22Rv1 (cell line): ENCODE data around the gene RIC8A.

Experiments
- CTCF ChIP-seq: fragments of 450-650 bp; IDR thresholded peaks from 2 replicates; pipeline ENCODE4 v1.5.1; 2017; ENCODE audit warnings: mild to moderate bottlenecking
- ZFX ChIP-seq: fragments of 450-650 bp; IDR thresholded peaks from 2 replicates; pipeline ENCODE4 v1.6.1; 2017; ENCODE audit warnings: antibody characterized with exemption, borderline replicate concordance

GRCh38 chr11:212150-213100, 4.9 kb downstream of the RIC8A start:
- TF ChIP-seq CTCF (no peak), ZFX (no peak)
